ENCODE measurements around the gene MTCL1. TPM values are rescaled to one million over a fixed set of nuclear protein-coding genes. Genes with fewer than 3 reads are reported as not detected.
A peak's percentile ranks its signal among the peaks of the same experiment; 100 is the strongest.

Gene MTCL1
- total and polyA plus RNA-seq, 2 of the 8 experiments (the other 6 are each of a cell fraction or from before 2014, with no cell fraction given): 16.6 to 60.8 TPM

DNA sequence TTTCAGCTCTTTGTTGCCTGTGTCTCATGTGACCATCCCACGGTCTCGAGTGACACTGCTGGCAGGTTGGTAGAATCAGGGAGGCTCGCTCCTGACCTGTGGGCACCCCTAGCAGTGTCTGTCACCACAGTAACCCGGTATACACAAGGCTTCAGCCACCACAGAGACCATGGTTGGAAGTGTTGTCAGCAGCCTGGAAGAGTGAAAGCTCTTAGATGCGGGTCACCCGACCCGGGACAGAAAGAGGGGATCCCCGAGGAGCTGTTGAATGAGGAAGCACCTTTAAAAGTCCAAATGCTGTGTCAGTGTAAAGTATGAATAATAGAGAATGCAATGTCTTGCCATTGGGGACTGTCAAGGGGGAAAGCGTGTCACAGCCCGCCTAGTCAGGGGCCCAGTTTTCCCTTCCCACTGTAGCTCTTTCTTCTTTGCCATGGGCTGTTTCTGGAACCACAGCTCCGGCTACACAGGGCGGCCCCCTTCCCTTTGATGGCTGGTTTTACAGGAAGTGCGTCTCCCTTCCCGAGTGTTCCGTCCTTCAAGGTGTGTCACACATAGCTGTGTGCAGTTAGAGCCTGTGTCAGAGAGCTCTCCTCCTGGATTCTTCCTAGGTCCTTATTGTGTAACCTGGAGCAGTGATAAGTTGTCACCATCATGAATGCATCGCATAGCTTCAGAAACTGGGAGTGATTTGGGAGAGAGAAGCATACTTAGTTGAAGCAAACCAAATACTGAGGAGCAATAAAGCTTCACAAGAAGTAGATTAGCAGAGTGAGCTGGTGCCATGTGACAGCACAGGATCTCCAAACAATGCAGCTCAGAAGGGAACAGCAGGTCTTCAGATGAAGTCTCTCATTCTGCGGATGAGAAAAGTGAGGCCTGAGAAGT lies 81.4 kb downstream of the MTCL1 start:
- peaks cover 7 to 49% (median 20%) of the 10 kb centered on the region in 4 experiments; a peak in 5 of 8 replicates for H3K36me3 ChIP-seq (ENCODE audit: control insufficient read depth in 2 of 4, insufficient read depth in 4 of 4, low read length in 3 of 4)
- H4K91ac ChIP-seq (replicated peaks; ENCODE audit: insufficient read length, low read length): no peak overlapping the region
- no peak overlapping the region for H2AK5ac ChIP-seq (ENCODE audit: low read depth, low read length)
- no peaks in the 10 kb centered on the region for H3K23me2 ChIP-seq (ENCODE audit: low read depth, low read length)
- no peaks in the 10 kb centered on the region for H3K79me2 ChIP-seq (ENCODE audit: control insufficient read depth in 1 of 2, insufficient read depth in 2 of 2, low read length in 2 of 2)
- no peak for DNase-seq (ENCODE audit: low read depth in 1 of 2, low spot score in 2 of 2)
- no peak overlapping the region for H4K5ac ChIP-seq (ENCODE audit: insufficient read length, low read depth, low read length)
- H2BK20ac ChIP-seq (ENCODE audit: low read length): no peak overlapping the region
- H3K27me3 ChIP-seq (replicated peaks in 1 of 4; ENCODE audit: control insufficient read depth in 3 of 4, extremely low read depth in 1 of 4, insufficient read depth in 3 of 4, low read length in 3 of 4): no peaks in the 10 kb centered on the region
- H3K79me1 ChIP-seq (ENCODE audit: low read depth, low read length): no peaks in the 10 kb centered on the region; the same call in 1 of the 2 replicates
- no peak overlapping the region for H4K8ac ChIP-seq (ENCODE audit: extremely low read depth, insufficient read depth, low read length)
- no peak overlapping the region for H3K4me3 ChIP-seq (ENCODE audit: extremely low read depth in 1 of 4, insufficient read depth in 2 of 4, low read depth in 3 of 4, low read length in 4 of 4)
- H3K14ac ChIP-seq (ENCODE audit: insufficient read length): no peak overlapping the region
- H4K20me1 ChIP-seq (replicated peaks in 1 of 2; ENCODE audit: control insufficient read depth in 1 of 2, insufficient read depth in 2 of 2, low read length in 2 of 2): no peaks in the 10 kb centered on the region
- no peak overlapping the region for H3K27ac ChIP-seq (ENCODE audit: low read depth, low read length)
- 89% methylated on average over 17 of the region's 17 CpGs; no CpG with 5 or more reads in 1 of the 2 experiments for WGBS, 2 experiments (ENCODE audit: extremely low coverage in 1 of 2, insufficient coverage in 1 of 2, insufficient read length in 1 of 2, insufficient replicate concordance in 2 of 2, low coverage in 1 of 2, low lambda C conversion rate in 2 of 2, missing lambda C conversion rate in 1 of 2)
- no peak overlapping the region for H3K56ac ChIP-seq (replicated peaks; ENCODE audit: insufficient read length, low read depth, low read length)
- no peak for TF ChIP-seq YY1 (IDR thresholded peaks at IDR 0.05; ENCODE audit: low read depth, low read length)
- H3K18ac ChIP-seq (ENCODE audit: extremely low read depth, low read length): no peak overlapping the region
- H3K4ac ChIP-seq (replicated peaks; ENCODE audit: insufficient read length, low read depth, low read length): no peak overlapping the region
- H3K9ac ChIP-seq (replicated peaks in 1 of 4; ENCODE audit: extremely low read depth in 1 of 4, low read depth in 3 of 4, low read length in 3 of 4): no peak overlapping the region; a peak in 1 of 7 replicates
- H3K9me3 ChIP-seq (ENCODE audit: insufficient read depth in 2 of 2, low read depth in 1 of 2, low read length in 1 of 2): no peaks in the 10 kb centered on the region
- H2BK120ac ChIP-seq (replicated peaks; ENCODE audit: low read depth, low read length): no peak overlapping the region
- CTCF ChIA-PET (ENCODE audit: partially characterized antibody): interaction anchor here (1.1 to 6.3 kb wide), 6 partner anchors 10 to 202 kb away, joined by 3 to 32 read pairs (median 5); no protein-coding TSS in a partner anchor
- H3K4me1 ChIP-seq (replicated peaks in 1 of 4; ENCODE audit: control insufficient read depth in 3 of 4, insufficient read depth in 4 of 4, low read length in 3 of 4): peaks cover 0 to 8% (median 3%) of the 10 kb centered on the region in 4 experiments; a peak in 5 of 7 replicates
- H2BK15ac ChIP-seq (ENCODE audit: low read length): no peak overlapping the region
- H3K23ac ChIP-seq (ENCODE audit: insufficient read length): no peak overlapping the region
- no peak overlapping the region for H3K4me2 ChIP-seq (ENCODE audit: insufficient read depth in 1 of 2, low read depth in 2 of 2, low read length in 2 of 2)
- POLR2A ChIA-PET (ENCODE audit: partially characterized antibody): no interaction called here
- FAIRE-seq: no peak
- H2BK12ac ChIP-seq (ENCODE audit: low read depth, low read length): no peak overlapping the region
- H2AFZ ChIP-seq (ENCODE audit: low read length): no peak overlapping the region
- peak overlapping the region; percentile 75 for H2BK5ac ChIP-seq (ENCODE audit: low read depth, low read length)
